ENCODE data around the gene RPGRIP1L.

GRCh38 chr16:53599548-53599947, 104.1 kb downstream of the RPGRIP1L start:
- TF ChIP-seq EZH2 (IDR thresholded peaks at IDR 0.05; ENCODE audit: low read length, missing control alignments) = no peak
- TF ChIP-seq CTCF (conservative IDR thresholded peaks at IDR 0.05 in 1 of 2, IDR thresholded peaks at IDR 0.05 in 1 of 2; ENCODE audit: low read depth in 1 of 2, low read length in 2 of 2) = no peak

Data from fibroblast of lung (primary cell).